NCI-H2081 treated with DMSO at 0.1 percent for 48 hours (cell line): ENCODE measurements around the gene BRI3BP.
A peak's percentile ranks its signal among the peaks of the same experiment; 100 is the strongest.
"Not testable (repeated sequence)": the region's sequence is repeated elsewhere in the genome, so short reads cannot be mapped to it uniquely, and the experiment has no call there.

Source experiments
- DNase-seq: peaks from one replicate; lab custom pipeline; 2025; lab: John Stamatoyannopoulos, UW

Gene BRI3BP

GRCh38 chr12:124972211-124972610 lies 21.2 kb upstream of the BRI3BP start:
- no peak for DNase-seq

GRCh38 chr12:124975276-124975675 lies 18.2 kb upstream of the BRI3BP start:
- no peak for DNase-seq

GRCh38 chr12:124976999-124977398 lies 16.4 kb upstream of the BRI3BP start:
- DNase-seq, result no peak

GRCh38 chr12:124979568-124979967 lies 13.9 kb upstream of the BRI3BP start:
- DNase-seq, result no peak

GRCh38 chr12:124980098-124980892 lies 13.2 kb upstream of the BRI3BP start:
- DNase-seq, result no peak

- DNase-seq, result not testable (repeated sequence)
These were observed 6.6 kb upstream of the BRI3BP start for GRCh38 chr12:124986876-124987275.

- DNase-seq, result peak; percentile 74
These were observed 395 bp upstream of the BRI3BP start for GRCh38 chr12:124992874-124993625.

- no peak for DNase-seq
These were observed 1.1 kb downstream of the BRI3BP start for GRCh38 chr12:124994437-124994975.

- DNase-seq, result no peak
These were observed 1.9 kb downstream of the BRI3BP start for GRCh38 chr12:124995200-124995961.

- DNase-seq, result no peak
These were observed 5.3 kb downstream of the BRI3BP start for GRCh38 chr12:124998705-124999104.

- no peak for DNase-seq
These were observed 8.2 kb downstream of the BRI3BP start for GRCh38 chr12:125001636-125002035.

- no peak for DNase-seq
These were observed 9.6 kb downstream of the BRI3BP start for GRCh38 chr12:125003021-125003420.

- DNase-seq, result no peak
These were observed 11.2 kb downstream of the BRI3BP start for GRCh38 chr12:125004621-125005020.

- no peak for DNase-seq
These were observed 12.2 kb downstream of the BRI3BP start for GRCh38 chr12:125005652-125006051.

GRCh38 chr12:125006365-125006764 lies 12.9 kb downstream of the BRI3BP start:
- DNase-seq, result no peak

GRCh38 chr12:125013816-125014442 lies 20.5 kb downstream of the BRI3BP start:
- no peak for DNase-seq

GRCh38 chr12:125014526-125014925 lies 21.1 kb downstream of the BRI3BP start:
- no peak for DNase-seq

- peak; percentile 60 for DNase-seq
These were observed 22.4 kb downstream of the BRI3BP start for GRCh38 chr12:125015680-125016310.

- DNase-seq, result no peak
These were observed 24.4 kb downstream of the BRI3BP start for GRCh38 chr12:125017801-125018200.

GRCh38 chr12:125018356-125018755 lies 24.9 kb downstream of the BRI3BP start:
- DNase-seq, result no peak

- no peak for DNase-seq
These were observed 27.7 kb downstream of the BRI3BP start for GRCh38 chr12:125021096-125021495.
